Measurements from ENCODE around the gene ZEB2.

- TF ChIP-seq, protein P1, sequence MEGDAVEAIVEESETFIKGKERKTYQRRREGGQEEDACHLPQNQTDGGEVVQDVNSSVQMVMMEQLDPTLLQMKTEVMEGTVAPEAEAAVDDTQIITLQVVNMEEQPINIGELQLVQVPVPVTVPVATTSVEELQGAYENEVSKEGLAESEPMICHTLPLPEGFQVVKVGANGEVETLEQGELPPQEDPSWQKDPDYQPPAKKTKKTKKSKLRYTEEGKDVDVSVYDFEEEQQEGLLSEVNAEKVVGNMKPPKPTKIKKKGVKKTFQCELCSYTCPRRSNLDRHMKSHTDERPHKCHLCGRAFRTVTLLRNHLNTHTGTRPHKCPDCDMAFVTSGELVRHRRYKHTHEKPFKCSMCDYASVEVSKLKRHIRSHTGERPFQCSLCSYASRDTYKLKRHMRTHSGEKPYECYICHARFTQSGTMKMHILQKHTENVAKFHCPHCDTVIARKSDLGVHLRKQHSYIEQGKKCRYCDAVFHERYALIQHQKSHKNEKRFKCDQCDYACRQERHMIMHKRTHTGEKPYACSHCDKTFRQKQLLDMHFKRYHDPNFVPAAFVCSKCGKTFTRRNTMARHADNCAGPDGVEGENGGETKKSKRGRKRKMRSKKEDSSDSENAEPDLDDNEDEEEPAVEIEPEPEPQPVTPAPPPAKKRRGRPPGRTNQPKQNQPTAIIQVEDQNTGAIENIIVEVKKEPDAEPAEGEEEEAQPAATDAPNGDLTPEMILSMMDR (IDR thresholded peaks at IDR 0.05; ENCODE audit: low read length) = no peak
- TF ChIP-seq EZH2 (IDR thresholded peaks at IDR 0.05; ENCODE audit: borderline replicate concordance, low read length) = no peak
Measured at GRCh38 chr2:144496092-144496976, 23.6 kb downstream of the ZEB2 start.
